Esophagus squamous epithelium (tissue), 4 donors: Measurements from ENCODE around the gene BUD23.

Experiments
- POLR2A ChIP-seq, 4 donors: fragments of 450-650 bp; IDR thresholded peaks; one replicate each; pipeline ENCODE4 v1.6.1; 2017; ENCODE audit warnings: antibody characterized with exemption in 4 of 4, mild to moderate bottlenecking in 4 of 4, moderate library complexity in 3 of 4
- TF ChIP-seq, protein P1 (sequence below), 6 experiments: fragments of 450-650 bp in 4 of 6; fragments of 200-600 bp in 2 of 6; sonication (generic) in 2 of 6; IDR thresholded peaks; one replicate each; pipeline ENCODE4 v1.5.1; 2016 to 2019; ENCODE audit warnings: antibody characterized with exemption in 6 of 6, mild to moderate bottlenecking in 4 of 6, moderate library complexity in 4 of 6

DNA sequence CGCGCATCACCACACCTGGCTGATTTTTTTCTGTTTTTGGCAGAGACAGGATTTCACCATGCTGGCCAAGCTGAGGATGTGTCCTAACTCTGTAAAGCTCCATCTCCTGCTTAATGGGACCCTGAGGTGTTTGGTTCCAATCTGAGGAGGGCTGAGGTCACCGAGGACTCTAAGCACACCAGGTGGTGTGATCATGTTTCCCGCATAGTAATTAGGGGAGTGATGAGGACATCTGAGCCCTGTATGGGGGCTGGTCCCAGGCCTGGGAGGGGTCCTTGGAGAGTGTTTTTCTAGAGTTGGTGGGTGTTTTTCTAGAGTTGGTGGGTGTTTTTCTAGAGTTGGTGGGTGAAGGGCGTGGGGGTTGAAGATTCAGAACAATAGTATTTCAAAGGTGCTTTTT is 58.2 kb downstream of the BUD23 start:
- TF ChIP-seq, protein P1, sequence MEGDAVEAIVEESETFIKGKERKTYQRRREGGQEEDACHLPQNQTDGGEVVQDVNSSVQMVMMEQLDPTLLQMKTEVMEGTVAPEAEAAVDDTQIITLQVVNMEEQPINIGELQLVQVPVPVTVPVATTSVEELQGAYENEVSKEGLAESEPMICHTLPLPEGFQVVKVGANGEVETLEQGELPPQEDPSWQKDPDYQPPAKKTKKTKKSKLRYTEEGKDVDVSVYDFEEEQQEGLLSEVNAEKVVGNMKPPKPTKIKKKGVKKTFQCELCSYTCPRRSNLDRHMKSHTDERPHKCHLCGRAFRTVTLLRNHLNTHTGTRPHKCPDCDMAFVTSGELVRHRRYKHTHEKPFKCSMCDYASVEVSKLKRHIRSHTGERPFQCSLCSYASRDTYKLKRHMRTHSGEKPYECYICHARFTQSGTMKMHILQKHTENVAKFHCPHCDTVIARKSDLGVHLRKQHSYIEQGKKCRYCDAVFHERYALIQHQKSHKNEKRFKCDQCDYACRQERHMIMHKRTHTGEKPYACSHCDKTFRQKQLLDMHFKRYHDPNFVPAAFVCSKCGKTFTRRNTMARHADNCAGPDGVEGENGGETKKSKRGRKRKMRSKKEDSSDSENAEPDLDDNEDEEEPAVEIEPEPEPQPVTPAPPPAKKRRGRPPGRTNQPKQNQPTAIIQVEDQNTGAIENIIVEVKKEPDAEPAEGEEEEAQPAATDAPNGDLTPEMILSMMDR (IDR thresholded peaks at IDR 0.05) = no peak
- no peak for TF ChIP-seq POLR2A (IDR thresholded peaks at IDR 0.05)
